Activated T-helper 9 cell treated with anti-CD3 and anti-CD28 coated beads, Interleukin-2, amount 50 U/mL, for 16 hours (primary cell): Measurements from ENCODE around the gene DTNB.

Source experiments
- DNase-seq: peaks from one replicate; pipeline ENCODE4 v3.0.0-alpha.2; 2020; ENCODE audit warnings: low read depth

The DTNB gene

DNA sequence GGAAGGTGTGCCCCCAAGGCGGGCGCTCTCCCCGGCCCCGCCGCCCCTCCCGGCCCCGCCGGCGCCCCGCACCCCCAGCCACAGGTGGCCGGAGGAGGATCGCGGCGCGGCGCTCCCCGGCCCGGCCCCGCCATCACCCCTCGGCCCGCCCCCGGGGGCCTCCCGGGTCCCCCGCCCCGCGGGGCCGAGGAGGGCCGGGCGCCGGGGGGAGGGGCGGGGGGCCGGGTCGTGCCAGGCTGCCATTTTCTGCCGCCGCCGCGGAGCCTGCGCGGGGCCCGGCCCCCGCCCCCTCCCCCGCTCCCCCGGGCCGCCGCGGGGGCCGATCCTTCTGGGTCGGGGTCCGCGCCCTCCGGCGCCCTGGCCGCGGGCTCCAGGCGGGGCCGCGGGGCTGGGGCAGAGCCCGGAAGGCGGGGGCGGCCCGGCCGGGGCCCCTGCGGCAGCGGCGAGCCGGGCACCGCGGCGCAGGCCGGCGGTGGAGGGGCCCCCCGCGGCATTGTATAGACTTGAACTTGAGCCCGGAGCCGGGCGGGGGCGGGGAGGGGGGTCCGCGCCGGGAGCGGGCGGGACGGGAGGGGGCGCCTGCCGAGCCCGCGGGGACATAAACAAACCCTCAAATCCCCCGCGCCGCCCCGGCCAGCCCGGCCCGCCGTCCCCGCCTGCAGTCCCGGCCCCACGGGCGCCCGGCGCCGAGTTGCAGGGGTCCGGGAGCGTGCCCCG is 332.2 kb downstream of the DTNB start:
- peak; percentile 21 for DNase-seq

DNA sequence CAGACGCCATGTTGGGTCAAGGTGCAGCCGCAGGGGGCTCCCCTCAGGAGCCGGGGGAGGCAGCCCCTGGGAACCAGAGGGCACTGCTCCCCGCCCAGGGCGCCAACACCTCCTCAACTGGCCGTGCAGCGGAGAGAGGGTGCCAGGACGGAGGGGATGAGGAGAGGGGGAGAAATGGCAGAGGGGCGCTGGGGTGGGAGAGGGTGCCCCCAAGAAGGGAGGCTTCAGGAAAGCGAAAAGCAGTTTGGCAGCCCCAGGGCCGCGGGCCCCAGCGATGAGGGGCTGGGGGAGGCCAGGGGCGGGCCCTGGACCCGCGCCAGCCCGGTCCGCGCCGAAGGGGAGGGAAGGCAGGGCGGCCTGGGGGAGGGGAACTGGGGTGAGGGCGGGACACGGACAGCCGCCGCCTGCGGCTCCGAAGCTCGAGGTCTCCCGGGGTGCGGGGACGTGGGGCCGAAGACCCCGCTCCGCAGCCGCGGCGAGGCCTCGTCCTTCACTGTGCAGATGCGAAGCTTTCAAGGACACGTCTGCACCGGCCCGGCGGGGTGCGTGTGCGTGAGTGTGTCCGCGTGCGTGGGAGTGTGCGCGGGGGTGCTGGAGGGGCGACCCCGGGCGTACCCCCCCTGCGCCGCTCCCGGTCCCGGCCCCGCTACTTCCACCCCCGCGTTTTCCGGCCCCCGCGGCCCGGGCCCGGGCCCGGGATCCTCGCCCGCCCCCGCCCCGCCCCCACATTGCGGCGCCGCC is 333.0 kb downstream of the DTNB start:
- no peak for DNase-seq

DNA sequence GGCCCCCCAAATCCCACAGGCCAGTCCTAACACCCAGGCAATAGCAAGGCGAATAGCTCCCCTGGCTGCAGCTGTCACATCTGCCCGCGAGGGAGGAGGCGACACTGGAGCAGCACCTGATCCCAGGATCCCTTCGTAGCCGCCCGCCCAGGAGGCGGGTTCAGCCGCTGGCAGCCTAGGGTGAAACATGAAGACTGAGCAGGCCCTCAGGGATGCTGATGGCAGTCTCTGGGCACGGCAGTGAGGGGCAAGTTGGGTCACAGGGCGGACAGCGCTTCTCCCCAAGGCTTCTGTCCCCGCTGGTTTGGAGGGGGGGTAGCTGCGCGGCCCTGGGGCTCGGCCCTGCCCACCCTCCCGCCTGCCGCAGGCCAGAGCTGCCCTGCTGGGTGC is 333.6 kb downstream of the DTNB start:
- DNase-seq = no peak

DNA sequence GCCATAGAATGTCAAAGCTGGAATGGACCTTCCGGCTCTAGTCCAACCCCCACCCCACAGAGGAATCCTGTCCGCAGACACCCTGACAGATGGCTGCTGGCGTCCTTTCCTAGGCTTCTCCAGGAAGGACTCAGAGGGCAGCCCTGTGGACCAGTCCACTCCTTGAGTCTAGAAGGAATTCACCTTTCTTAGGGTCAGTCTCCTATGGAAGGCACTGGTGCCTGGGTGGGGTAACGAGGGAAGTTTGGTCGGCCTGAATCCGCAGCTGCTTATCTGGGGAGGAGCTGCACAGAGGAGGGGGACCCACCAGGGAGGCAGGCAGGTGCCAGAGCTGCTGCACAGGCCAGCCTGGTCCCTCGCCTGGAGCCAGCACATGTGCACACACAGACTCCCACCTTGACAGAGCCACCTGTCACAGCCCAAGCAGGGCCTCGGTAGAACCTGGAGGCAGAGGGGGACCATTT is 334.1 kb downstream of the DTNB start:
- DNase-seq = no peak

DNA sequence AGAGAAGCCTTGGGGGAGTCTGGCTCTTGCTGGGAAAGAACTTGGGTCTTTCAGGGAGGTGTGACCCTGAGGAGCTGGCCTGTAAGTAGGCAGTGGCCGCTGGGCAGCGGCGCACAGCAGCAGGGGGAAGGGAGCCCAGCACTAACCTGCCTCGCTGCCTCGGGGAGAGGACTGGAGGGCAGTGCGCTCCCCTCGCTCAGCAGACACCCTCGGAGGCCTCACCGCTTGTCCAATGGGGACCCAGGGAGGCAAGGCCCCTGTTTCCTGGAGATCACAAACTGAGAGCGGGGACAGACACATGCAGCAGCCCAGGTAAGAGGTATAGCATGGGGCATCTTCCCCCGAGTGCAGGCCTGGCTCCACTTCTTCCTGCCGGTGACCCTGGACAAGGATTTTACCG is 335.0 kb downstream of the DTNB start:
- no peak for DNase-seq

DNA sequence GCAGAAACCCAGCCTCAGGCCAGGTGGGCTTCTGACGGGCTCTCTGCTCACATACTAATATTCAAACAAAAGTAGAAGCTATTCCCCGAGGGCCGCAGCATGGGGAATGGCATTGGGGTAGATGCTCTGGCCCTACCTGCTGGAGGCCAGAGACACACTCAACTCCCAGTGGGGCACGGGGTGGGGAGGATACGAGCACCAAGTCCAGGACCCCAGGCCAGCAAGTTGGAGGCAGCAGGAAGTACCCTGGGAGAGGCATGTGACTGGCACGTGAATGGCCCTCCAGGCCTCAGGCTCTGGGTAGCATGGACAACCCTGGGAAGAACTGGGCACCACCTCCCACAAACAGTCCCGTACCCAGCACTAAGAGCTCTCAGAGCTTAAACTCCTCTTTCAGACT is 335.5 kb downstream of the DTNB start:
- DNase-seq = no peak

DNA sequence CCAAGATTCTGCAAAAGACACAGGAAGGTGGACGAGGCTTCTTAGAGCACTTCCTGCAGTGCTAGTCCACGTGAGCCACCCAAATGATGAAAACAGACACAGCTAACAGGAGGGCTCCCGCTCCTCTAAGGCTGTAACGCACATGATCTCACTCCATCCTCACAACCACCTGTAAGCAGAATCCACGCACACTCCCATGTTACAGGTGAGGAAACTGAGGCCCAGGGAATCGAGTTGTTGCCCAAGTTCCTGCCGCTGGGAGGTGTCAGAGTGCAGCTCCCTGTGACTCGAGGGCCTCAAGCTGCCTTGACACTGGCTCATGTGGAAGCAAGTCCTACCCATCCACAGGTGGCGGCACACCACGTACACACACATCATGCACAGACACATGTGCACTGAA is 336.1 kb downstream of the DTNB start:
- DNase-seq = no peak

DNA sequence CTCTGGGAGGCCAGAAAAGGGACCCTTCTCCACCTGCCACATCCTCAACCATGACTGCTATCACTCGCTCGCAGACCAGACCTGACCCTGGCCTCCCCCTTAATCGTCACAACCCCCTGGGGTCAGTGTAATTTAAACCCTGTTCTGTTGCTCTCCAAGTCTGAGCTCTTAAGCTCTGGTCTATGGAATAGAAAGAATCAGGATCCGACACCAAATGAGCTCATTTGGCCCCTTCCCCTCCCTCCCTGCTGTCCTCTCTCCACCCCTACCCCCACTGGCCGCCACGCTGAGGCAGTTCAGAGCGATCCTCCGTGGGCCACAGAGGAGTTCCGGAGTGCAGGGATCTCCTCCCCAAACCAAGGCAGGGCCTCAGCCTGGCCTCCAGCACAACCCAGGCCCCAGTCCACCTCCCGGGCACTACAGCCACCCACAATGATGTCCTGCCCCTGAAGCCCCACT is 337.0 kb downstream of the DTNB start:
- no peak for DNase-seq

DNA sequence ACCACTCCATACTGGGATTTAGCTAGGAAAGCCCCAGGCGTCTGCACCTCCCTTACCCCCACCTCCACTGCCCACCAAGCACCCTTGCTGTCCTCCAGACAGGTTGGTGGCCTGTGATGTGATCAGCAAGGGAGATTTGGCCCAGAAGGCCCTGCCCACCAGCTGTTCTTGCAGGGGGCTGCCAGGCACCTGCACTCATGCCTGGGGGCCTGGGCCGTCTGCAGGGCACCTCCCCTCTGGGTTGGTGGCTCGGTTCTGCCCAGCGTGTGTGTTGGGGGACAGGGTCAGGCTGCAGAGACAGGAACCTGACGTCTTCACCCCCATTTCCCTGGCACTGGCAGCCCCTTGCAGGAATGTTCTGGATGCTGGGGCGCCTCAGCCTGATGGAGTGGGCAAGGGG is 337.4 kb downstream of the DTNB start:
- DNase-seq = no peak

DNA sequence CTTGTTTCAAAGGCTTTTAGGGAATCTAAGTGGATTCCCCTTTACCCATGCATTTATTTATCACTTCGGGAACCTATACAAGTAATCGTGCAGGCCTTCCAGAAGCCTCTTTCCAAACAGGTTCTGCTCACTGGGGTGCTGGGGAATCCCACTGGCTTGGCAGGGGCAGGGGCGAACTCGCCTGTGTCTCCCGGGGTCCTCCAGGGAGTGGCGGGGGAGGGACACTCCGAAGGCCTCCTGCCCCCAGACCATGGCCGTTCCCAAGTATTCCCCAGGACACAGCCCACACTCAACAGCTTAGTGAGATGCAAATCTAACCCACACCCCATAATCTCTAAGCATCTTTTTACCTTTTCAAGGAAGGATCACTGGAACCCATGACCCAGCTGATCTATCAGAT is 338.2 kb downstream of the DTNB start:
- DNase-seq = no peak

DNA sequence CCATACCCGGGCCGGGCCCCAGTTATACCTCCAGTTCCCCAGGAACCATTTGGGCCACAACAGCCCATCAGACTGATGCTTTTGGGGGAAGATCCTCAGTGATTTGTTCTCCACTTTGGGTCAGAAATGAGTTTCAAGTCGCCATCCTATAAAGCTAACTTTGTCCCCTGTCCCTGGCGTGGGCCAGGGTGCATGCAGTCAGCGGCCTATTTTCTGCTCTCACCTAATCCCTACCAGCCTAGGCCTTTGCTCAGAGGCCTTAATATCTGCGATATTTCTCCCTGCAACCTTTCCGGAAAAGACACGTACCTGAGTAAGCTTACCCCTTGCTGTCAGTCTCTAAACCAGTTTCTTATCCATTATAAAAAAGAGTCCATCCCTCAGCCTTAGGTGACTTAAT is 338.9 kb downstream of the DTNB start:
- DNase-seq = no peak

DNA sequence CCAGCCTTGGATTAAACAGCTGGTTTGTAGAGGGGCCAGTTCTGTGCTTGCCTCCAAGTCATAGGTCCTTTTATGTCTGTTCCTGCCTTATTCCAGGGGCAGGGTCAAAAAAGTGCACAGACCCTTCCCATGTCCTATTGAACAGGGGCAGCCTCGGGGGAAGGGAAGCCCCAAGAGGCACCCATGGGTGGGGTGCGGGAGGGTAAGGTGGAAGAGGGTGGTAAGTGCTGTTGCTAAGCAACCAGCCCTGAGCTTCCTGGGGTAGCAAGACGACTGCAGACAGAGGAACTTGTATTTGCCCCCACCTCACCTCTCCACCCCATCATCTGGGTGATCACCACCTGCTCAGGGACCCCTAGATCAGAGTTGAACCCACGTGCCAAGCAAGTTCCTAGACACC is 339.4 kb downstream of the DTNB start:
- DNase-seq = no peak

DNA sequence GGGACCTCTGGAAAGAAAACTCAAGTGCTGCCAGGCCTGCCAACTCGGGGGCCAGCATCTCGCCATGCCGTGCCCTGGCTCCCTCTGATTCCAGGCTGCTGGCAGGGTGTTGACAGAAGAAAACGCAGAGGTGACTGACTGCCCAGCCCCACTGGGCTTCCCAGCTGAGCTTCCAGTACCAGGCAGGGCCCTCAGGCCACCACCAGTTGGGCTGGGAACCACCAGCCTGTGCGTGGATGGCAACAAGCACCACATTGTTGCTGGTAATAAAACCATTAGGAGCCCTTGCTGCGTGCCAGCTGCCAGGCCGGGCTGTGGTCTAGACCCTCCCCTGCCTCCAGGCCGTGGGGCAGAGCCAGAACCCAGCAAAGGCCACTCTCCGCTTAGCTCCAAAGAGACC is 340.8 kb downstream of the DTNB start:
- DNase-seq = no peak

DNA sequence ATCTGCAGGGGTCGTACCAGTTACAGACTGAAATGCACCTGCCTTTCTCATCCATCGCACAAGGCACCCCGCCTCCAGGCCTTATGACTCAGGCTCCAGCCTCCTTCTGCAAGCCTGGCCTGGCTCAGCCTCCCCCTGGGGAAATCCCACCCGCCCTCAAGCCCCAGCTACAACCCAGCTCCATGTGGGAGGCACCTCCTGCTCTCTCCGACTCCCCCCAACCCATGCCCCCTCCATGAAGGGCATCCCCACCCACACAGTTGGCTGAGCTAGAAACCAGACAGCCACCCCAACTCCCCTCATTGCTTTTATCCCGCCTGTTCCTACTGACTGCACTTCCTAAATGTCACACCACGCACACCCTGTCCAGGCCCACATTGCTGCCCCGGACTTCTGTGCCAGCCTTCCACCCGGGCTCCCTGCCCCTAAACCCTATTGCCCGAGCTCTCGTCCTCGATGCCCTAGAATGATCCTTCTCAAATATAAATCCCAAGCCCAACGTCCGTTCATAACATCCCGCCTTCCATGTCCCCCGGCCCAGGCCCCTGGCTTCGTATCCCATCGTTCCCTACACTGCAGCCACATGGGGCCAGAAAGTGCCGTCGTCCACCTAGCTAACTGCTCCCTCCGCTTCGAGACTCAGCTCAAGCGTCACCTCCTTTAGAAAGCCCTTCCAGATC is 341.6 kb downstream of the DTNB start:
- peak; percentile 58 for DNase-seq

DNA sequence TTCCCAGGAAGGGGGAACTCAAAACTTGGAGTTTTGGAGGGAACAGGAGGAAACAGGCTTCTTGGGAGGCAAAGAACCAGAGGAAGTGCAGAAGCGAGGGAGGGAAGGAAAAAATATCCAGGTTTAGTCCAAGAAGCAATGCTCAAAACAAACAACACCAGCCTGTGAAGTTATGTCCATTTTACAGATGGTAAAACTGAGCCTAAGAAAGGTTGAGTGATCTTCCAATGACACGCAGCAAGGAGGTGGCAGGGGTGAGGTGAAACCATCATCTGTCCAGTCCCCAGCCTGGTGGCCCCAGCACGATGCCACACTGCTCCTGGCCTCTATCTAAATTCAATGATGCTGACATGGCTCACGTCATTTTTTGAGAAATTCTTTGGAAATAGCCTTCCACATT is 342.4 kb downstream of the DTNB start:
- DNase-seq = no peak

DNA sequence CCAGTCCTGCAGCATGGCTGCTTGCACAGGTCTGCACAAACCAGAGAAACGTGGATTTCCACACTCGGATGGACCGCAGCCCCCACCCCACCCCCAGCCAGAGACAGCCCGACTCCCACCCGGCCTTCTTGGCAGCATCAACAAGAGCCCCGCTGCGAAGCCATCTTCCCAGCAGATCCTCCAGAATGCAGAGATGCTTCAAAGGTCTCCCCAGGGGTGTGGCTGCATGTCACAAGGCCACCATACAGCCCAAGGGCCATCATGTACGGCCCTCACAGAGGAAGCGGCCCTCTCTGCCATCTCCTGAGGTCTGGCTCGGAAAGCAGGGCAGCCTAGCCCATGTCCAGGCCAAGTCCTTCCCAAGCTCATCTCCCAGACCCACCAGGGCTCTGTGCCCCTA is 343.1 kb downstream of the DTNB start:
- no peak for DNase-seq

DNA sequence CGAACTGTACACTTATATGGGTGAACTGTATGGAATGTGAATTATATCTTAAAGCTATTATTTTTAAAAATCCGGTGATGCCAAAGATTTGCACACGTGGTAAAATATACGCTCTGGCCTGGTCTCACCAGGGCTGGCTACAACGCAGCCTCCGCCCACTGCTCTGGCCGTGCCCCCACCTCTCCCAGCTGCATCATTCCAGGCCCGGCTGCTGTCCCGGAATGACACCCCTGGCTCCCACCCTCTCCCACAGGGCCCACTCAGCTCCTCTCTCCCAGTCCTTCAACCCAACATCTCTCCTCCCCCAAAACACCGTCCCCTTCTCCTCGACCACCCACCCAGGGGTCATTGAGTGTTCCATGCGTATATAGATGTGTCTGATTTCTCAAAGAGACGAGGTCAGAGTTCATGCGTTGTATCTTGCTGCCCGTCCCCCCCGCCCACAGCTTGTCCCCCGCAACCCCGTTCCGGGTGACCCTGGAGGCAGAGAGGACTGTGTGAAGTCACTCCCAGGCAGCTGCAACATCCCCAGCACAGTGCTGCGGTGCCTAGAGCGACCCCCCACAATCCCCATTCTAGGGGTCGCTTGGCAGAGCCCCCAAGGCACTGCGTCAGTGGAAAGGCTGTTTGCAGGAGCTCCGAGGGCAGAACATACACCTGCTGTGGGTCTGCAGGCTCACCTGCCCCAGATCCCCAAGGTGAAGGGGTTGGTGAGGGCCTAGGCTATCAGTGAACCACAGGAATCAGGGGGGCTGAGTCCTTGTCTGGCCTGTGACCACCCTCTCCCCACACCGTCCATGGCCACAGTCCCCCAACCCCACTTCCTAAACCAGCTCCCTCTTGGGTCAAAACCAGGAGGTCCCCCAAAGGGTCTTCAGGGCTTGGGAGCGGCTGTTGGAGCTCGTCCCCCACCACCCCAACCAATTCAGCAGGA is 345.0 kb downstream of the DTNB start:
- no peak for DNase-seq
